GM21528 (cell line): ENCODE measurements around the gene UQCR11.

ENCODE experiments used
- ATAC-seq: cut with Tn5 transposase; IDR thresholded peaks from one replicate; pipeline ENCODE4 v1.9.1; 2021; ENCODE audit warnings: mild to moderate bottlenecking, moderate library complexity; ENCODE audit not compliant: unreplicated experiment, low FRiP score

The UQCR11 gene

GRCh38 chr19:1636325-1637236 lies 31.3 kb upstream of the UQCR11 start:
- no peak for ATAC-seq

GRCh38 chr19:1634938-1635243 lies 29.6 kb upstream of the UQCR11 start:
- no peak for ATAC-seq

GRCh38 chr19:1634242-1634937 lies 29.1 kb upstream of the UQCR11 start:
- ATAC-seq: no peak

- ATAC-seq: no peak
Observed at GRCh38 chr19:1633269-1633826, 28.1 kb upstream of the UQCR11 start.

GRCh38 chr19:1632462-1633268 lies 27.4 kb upstream of the UQCR11 start:
- ATAC-seq: no peak

GRCh38 chr19:1631557-1632100 lies 26.4 kb upstream of the UQCR11 start:
- no peak for ATAC-seq

- ATAC-seq: no peak
Observed at GRCh38 chr19:1630811-1631210, 25.5 kb upstream of the UQCR11 start.

- no peak for ATAC-seq
Observed at GRCh38 chr19:1630012-1630411, 24.8 kb upstream of the UQCR11 start.

GRCh38 chr19:1629256-1629808 lies 24.1 kb upstream of the UQCR11 start:
- no peak for ATAC-seq

- ATAC-seq: no peak
Observed at GRCh38 chr19:1627194-1627593, 21.9 kb upstream of the UQCR11 start.

GRCh38 chr19:1626417-1627010 lies 21.3 kb upstream of the UQCR11 start:
- ATAC-seq: no peak

- no peak for ATAC-seq
Observed at GRCh38 chr19:1624458-1624857, 19.2 kb upstream of the UQCR11 start.

GRCh38 chr19:1622541-1622940 lies 17.3 kb upstream of the UQCR11 start:
- no peak for ATAC-seq

GRCh38 chr19:1622007-1622406 lies 16.7 kb upstream of the UQCR11 start:
- no peak for ATAC-seq

- no peak for ATAC-seq
Observed at GRCh38 chr19:1621574-1621973, 16.3 kb upstream of the UQCR11 start.

- no peak for ATAC-seq
Observed at GRCh38 chr19:1621021-1621420, 15.8 kb upstream of the UQCR11 start.

- ATAC-seq: no peak
Observed at GRCh38 chr19:1620502-1620901, 15.2 kb upstream of the UQCR11 start.

GRCh38 chr19:1619703-1620102 lies 14.4 kb upstream of the UQCR11 start:
- ATAC-seq: no peak

GRCh38 chr19:1619094-1619439 lies 13.8 kb upstream of the UQCR11 start:
- no peak for ATAC-seq
